Measurements from ENCODE around the gene TNIP2. TPM values are rescaled to one million over a fixed set of nuclear protein-coding genes. Genes with fewer than 3 reads are reported as not detected.
"Not testable (repeated sequence)": the region's sequence is repeated elsewhere in the genome, so short reads cannot be mapped to it uniquely, and the experiment has no call there.

TNIP2 gene
- total RNA-seq, 2 experiments from 2014 or later, result 26.2 to 32.1 TPM

GRCh38 chr4:2781911-2782310, 25.8 kb upstream of the TNIP2 start:
- Histone ChIP-seq H3K79me2 (ENCODE audit: insufficient read depth, low read depth, low read length) (no peaks in the 10 kb centered on the region), H3K9me2 (ENCODE audit: insufficient read depth, low read length) (no peaks in the 10 kb centered on the region), H3K27ac (ENCODE audit: low read depth, low read length, poor library complexity, severe bottlenecking) (no peak overlapping the region), H3K4me3 (ENCODE audit: low read depth, low read length, poor library complexity, severe bottlenecking) (no peak overlapping the region), H4K20me1 (ENCODE audit: insufficient read depth, low read length) (no peaks in the 10 kb centered on the region), H3K4me1 (ENCODE audit: insufficient read depth, low read length, poor library complexity, severe bottlenecking) (peaks cover 23% of the 10 kb centered on the region), H3K36me3 (ENCODE audit: insufficient read depth, low read length) (no peaks in the 10 kb centered on the region), H2AFZ (ENCODE audit: low read length) (no peak overlapping the region), H3K4me2 (ENCODE audit: low read length) (no peak overlapping the region), H3K9me3 (ENCODE audit: low read length) (no peaks in the 10 kb centered on the region)
- intact Hi-C loops (cut with micrococcal nuclease; ENCODE audit: unreplicated experiment), result no loop called here
- no TSS peak for BruUV-seq (replicated peaks)
- no peak for TF ChIP-seq CTCF (conservative IDR thresholded peaks at IDR 0.05; ENCODE audit: low read length)
- TF ChIP-seq EZH2phosphoT487 (IDR thresholded peaks at IDR 0.05; ENCODE audit: borderline replicate concordance, low read depth, low read length), result no peak
- DNase-seq (ENCODE audit: low spot score), result no peak
- CTCF ChIA-PET (ENCODE audit: unreplicated experiment), result no interaction called here
- POLR2A ChIA-PET, result interaction anchor here (1.6 kb wide), 1 partner anchor 11 kb away, joined by 4 read pairs; no protein-coding TSS in a partner anchor

DNA sequence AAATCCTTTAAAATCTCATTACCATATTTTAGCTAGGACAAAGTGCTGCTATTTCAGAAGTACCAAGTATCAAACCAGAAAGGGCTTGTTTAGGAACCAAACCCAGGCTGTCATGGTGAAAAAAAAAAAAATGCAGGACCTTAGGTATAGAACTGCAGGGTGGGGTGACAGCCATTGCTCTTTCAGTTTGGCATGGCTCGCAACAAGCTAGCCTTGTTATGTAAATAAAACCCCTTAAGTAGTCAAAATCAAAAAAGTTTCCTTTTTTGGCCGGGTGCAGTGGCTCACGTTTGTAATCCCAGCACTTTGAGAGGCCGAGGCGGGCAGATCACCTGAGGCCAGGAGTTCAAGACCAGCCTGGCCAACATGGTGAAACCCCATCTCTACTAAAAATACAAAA, 24.5 kb upstream of the TNIP2 start:
- DNase-seq (ENCODE audit: low spot score); H3K36me3 ChIP-seq (ENCODE audit: insufficient read depth, low read length); BruUV-seq (replicated peaks); H3K4me2 ChIP-seq (ENCODE audit: low read length); H2AFZ ChIP-seq (ENCODE audit: low read length); H3K9me2 ChIP-seq (ENCODE audit: insufficient read depth, low read length); intact Hi-C loops (cut with micrococcal nuclease; ENCODE audit: unreplicated experiment); H3K9me3 ChIP-seq (ENCODE audit: low read length); H3K27ac ChIP-seq (ENCODE audit: low read depth, low read length, poor library complexity, severe bottlenecking); H3K4me3 ChIP-seq (ENCODE audit: low read depth, low read length, poor library complexity, severe bottlenecking); CTCF ChIA-PET (ENCODE audit: unreplicated experiment); H3K79me2 ChIP-seq (ENCODE audit: insufficient read depth, low read depth, low read length); H4K20me1 ChIP-seq (ENCODE audit: insufficient read depth, low read length): not testable (repeated sequence)
- H3K4me1 ChIP-seq (ENCODE audit: insufficient read depth, low read length, poor library complexity, severe bottlenecking), result peaks cover 10% of the 10 kb centered on the region
- POLR2A ChIA-PET, result interaction anchor here (0.6 kb wide), 1 partner anchor 539 kb away, joined by 3 read pairs; the partner anchor contains the start of genes HAUS3 and POLN

DNA sequence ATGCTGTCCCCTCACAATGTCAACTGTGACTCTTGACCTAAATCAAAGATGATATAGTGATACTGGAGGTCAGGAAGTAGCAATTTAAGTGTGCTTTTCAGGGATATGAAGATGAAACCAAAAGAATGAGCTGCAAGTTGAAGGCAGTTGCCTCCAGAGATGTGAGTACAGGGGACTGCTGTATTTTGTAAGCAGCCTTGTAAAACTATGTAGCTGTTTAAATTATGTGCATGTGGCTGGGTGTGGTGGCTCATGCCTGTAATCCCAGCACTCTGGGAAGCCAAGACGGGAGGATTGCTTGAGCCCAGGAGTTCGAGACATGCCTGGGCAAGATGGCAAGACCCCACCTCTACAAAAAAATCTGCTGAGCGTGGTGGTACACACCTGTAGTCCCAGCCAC, 15.1 kb upstream of the TNIP2 start:
- peaks cover 11% of the 10 kb centered on the region for H3K4me1 ChIP-seq (ENCODE audit: insufficient read depth, low read length, poor library complexity, severe bottlenecking)
- H3K9me3 ChIP-seq (ENCODE audit: low read length), result no peaks in the 10 kb centered on the region
- intact Hi-C loops (cut with micrococcal nuclease; ENCODE audit: unreplicated experiment), result no loop called here
- BruUV-seq (replicated peaks), result no TSS peak
- no peaks in the 10 kb centered on the region for H4K20me1 ChIP-seq (ENCODE audit: insufficient read depth, low read length)
- POLR2A ChIA-PET, result interaction anchor here (1.2 to 1.3 kb wide), 2 partner anchors 11 to 15 kb away, joined by 4 to 8 read pairs; no protein-coding TSS in a partner anchor
- H3K27ac ChIP-seq (ENCODE audit: low read depth, low read length, poor library complexity, severe bottlenecking), result no peak overlapping the region
- CTCF ChIA-PET (ENCODE audit: unreplicated experiment), result no interaction called here
- DNase-seq (ENCODE audit: low spot score), result no peak
- TF ChIP-seq EZH2phosphoT487 (IDR thresholded peaks at IDR 0.05; ENCODE audit: borderline replicate concordance, low read depth, low read length), result no peak
- no peak for TF ChIP-seq CTCF (conservative IDR thresholded peaks at IDR 0.05; ENCODE audit: low read length)
- no peak overlapping the region for H3K4me3 ChIP-seq (ENCODE audit: low read depth, low read length, poor library complexity, severe bottlenecking)
- H3K79me2 ChIP-seq (ENCODE audit: insufficient read depth, low read depth, low read length), result no peaks in the 10 kb centered on the region
- no peak overlapping the region for H2AFZ ChIP-seq (ENCODE audit: low read length)
- H3K9me2 ChIP-seq (ENCODE audit: insufficient read depth, low read length), result no peaks in the 10 kb centered on the region
- no peaks in the 10 kb centered on the region for H3K36me3 ChIP-seq (ENCODE audit: insufficient read depth, low read length)
- no peak overlapping the region for H3K4me2 ChIP-seq (ENCODE audit: low read length)
